Kasumi-1 (cell line): ENCODE data around the gene ESPNL.

Source experiments
- DNase-seq, 2 experiments: peaks; one replicate each; lab custom pipeline; 2025; lab: John Stamatoyannopoulos, UW

Gene ESPNL

DNA sequence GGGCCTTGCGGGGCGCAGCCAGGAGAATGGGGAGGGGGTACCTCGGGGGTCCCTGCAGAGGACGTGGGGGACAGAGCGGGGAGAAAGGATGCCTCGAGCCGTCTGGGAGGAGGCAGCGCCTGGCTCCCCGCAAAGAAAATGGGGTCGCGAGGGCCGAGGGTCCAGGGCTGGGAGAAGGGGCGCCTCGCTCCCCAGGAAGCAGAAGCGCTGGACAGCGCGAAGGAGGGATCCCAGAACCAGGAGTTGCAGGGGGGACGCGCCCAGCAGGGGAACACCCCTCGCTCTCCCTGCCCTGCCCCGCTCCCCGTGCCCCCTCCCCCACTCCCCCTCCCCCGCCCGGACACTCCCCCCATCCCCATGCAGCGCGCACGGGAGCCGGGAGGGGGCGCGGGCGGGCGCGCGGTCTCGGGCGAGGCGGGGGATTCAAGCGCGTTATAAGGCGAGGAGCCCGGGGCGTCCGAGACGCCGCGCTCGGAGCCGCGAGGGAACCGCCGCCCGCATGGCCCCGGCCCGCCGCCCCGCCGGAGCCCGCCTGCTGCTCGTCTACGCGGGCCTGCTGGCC, 58.5 kb downstream of the ESPNL start, which contains the start of gene ERFE:
ERFE (plus strand) TSS at position 462 of the 562 bp plus-strand sequence; CDS start at position 500, 38 bp downstream.
- peak in 1 of 2 experiments; percentile 16 for DNase-seq

DNA sequence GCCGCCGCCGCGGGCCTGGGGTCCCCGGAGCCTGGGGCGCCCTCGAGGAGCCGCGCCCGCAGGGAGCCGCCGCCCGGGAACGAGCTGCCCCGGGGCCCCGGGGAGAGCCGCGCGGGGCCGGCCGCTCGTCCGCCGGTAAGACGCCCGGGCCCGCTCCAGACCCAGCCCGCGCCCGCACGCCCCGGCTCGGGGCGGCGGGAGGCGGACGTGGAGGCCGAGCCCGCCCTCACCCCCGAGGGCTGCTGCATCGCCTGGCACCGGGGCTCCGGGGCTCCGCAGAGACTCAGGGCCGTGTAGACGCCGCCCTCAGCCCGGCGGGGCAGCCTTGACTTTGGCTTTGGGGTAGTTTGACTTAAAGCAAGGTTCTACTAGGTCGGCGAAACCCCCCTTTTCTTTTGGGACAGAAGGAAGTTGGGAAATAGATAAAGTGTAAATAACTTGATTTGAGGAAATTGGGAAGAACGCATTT, 59.0 kb downstream of the ESPNL start:
- no peak for DNase-seq

- no peak for DNase-seq
Measured at GRCh38 chr2:238159661-238160205, 59.6 kb downstream of the ESPNL start.

DNA sequence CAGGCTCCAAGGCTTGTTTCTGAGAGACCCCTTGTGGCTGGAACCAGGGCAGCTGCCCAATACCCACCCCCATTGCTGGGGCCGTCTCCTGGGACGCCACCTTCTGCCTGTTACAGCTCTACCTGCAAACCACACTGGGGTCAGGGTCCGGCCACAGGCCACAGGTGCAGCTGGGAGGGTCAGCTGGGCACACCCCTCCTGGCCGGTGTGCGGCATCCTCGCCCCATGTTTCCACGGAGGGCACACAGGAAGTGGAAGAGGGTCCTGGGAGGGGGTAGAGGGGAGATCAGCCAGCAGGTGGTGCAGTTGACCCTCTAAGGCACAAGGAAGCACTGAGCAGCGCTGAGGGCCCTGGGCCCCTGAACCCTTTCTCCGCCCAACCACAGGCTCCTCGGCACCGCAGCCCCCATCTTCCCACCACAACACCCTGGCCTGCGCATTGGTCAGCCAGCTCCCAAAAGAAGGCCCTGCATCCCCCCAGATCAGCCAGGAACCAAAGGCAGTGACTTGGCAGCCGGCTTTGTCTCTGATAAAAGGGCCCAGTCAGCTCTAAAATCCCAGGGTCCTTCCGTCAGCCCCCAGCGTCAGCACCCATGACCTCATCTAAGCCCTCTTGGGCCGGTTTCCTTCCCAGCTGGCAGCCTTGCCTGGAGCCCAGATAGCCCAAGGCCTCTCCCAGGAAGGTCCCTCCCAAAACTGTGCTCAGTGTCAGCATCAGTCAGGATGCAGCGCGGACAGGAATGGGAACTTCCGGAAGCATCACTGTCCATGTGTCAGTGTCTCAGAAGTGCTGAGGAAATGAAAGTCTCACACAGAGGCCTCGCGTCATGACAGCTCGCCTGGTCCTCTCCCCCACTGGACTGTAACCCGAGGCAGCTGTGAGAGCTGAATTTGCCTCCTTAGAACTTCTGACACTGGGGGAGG, 60.3 kb downstream of the ESPNL start:
- peak in 1 of 2 experiments; percentile 5 for DNase-seq

DNA sequence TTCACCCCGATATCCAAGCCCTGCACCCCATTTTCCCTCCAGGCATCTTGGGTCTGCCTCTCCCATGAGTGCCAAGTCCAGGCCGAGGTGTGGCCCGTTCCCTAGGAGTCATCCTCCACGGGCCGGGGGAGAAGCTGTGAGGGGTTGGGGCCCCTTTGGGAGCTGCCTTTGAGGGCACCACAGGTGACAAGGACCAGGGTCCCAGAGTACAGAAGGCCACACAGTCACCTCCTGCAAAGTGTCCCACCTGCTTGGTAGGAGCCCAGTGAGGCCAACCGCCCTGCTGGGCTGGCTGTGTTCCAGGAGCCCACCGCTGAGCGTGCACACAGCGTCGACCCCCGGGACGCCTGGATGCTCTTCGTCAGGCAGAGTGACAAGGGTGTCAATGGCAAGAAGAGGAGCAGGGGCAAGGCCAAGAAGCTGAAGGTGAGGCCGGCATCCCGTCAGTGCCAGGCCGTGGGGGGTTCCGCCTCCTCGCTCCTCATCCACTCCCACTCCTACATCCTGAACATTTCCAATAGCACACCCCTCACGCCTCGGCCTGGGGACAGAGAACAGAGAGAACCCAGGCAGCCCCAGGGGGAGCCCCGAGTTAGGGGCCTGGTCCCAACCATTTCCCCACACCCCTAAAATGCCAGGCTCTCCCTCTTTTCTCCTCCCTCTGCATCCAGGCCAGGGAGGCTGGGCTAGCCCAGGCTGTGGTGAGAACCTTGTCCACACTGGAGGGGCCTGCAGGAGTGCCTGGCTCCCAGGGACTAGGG, 61.3 kb downstream of the ESPNL start:
- DNase-seq: no peak

DNA sequence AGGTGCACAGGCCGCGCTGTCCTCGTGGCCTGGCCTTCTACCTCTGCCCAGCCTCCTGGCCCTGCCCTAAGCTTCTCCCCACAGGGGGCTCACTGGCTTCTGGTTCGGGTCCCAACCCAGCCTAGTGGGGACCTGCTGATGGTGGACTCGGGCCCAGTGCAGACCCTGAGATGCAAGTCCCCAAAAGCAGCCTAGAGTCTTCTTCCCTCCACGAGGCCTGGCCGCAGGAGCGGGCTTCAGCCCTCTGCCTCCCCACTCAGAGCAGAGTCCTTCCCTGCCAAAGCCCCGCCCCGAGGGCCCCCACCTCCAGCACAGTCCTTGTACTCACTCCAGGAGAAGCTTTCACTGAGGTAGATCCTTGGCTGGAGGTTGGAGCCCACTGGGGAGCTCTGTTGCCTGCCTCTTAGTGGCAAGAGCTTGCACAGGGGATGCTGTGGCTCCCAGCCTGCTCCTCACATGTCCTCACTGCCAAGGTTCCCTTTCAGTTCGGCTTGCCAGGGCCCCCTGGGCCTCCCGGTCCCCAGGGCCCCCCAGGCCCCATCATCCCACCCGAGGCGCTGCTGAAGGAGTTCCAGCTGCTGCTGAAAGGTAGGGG, 62.2 kb downstream of the ESPNL start:
- DNase-seq: no peak

DNA sequence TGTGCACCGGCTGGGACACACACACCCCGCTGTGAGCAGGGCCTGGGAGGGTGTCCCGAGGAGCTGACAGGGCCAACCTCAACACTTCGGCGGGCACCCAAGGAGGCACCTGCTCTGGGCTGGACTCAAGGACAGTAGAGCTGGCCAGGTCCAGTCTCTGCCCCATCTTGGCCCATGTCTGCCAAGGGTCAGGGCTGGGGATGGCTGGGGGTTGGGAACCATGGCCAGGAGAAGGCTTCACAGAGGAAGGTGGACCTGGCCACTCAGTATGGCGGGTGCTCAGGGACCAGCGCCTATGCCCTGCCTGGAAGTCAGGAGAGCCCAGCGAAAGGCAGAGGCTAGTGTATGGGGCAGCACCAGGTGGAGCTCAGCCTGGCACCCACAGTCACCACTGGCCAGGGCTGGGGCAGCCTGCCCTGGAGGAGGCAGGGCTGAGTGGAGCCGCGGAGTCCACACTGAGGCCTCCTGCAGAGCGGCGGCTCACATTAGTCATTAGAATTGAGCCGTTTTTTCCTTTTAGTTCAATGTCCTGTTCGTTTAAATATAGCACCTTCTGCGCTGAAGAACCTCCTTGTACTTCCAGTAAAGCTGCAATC, 62.8 kb downstream of the ESPNL start:
- no peak for DNase-seq

- no peak for DNase-seq
Measured at GRCh38 chr2:238163481-238164198, 63.5 kb downstream of the ESPNL start.

DNA sequence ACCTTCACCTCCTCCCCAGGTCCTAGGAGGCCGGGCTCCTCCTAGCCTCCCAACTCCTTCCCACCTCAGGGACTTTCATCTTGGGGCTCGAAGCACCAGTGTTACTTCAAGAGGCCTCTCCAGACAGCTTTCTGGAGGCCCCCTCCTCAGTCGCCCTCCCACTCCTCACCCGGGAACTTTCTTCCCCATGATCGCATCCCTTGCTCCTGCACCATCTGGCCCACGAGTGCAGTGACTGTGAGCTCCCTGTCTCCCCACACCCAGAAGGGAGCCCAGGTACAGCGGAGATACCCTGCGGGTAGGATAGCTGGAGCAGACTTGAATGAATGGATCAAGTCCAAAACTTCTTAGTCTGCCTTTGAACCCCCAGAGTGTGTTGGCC, 64.8 kb downstream of the ESPNL start:
- no peak for DNase-seq

GRCh38 chr2:238165288-238165921, 65.3 kb downstream of the ESPNL start:
- no peak for DNase-seq

DNA sequence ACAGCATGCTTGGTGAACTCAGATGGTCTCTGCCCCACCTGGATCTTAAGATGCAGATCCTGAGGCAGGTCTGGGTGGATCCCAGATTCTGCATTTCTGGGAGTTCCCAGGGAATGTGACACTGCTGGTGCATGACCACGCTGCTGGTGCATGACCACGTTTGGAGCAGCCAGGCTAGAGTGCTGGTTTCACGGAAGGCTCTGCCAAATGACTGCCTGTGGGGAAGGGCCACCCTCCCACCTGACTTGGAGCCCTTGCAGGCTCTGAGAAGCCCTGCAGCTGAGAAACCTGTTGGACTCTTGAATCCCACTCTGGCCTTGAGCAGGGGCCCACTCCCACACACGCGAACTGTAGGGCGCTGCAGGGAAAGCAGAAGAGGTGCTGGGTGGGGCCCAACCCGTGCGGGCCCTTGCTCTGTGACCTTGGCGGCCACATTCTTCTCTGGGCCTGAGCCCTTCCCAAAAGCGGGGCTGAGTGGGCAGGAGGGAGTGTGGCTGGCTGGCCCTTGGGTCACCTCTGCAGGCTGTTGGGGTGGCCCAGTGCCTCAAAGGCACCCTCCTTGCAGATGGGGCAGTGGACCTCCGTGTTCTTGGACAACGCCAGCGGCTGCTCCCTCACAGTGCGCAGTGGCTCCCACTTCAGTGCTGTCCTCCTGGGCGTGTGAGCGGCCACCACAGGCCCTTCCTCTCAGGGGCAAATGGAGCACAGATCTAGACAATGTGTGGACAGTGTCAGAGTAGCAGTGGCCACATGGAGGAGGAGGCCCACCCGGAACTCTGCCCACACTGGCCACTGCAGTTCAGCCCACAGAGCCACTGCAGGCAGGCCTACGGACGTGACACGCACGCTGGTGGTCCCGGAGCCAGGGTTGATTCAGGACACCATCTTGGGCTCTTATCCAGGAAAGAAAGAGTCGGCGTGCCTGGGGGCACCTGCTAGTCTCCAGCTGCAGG, 66.5 kb downstream of the ESPNL start:
- no peak for DNase-seq

DNA sequence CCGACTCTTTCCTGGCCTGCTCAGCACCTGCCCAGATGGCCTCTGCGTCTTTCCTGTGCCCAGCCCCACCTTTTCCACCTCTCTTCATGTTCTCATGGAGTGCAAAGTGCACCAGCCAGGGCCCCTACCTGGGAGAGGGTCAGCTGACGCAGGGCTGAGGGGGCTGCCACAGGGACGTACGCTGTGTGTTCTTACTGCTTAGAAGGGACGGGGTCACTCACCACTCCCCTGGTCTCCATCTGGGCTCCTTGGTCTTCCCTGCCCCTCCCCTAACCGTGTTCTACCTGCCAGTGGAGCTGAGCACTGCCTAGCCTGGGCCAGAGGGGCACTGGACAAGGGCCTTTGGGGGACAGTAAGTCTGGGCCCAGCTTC, 67.2 kb downstream of the ESPNL start:
- no peak for DNase-seq

DNA sequence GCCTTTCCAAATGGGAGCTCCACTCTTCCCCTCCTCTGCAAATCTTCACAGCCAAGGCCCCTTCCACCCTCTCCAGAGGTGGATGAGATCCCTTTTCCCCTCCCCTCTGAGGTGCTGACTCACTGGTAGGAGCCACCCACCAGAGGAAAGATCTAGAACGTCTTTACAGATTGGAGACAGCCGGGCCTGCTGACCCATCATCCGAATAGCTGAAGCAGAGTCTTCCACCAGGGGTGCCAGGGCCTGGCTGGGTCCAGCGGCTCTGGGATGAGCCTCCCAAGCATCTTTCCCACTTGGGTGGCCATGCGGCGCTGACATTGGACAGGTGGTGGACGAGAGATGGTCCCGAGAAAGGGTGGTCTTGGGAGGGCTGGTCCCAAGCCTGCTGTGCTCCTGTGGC, 67.6 kb downstream of the ESPNL start:
- DNase-seq: no peak

- no peak for DNase-seq
Measured at GRCh38 chr2:238168196-238169047, 68.3 kb downstream of the ESPNL start.

GRCh38 chr2:238169048-238169707, 69.0 kb downstream of the ESPNL start:
- no peak for DNase-seq

DNA sequence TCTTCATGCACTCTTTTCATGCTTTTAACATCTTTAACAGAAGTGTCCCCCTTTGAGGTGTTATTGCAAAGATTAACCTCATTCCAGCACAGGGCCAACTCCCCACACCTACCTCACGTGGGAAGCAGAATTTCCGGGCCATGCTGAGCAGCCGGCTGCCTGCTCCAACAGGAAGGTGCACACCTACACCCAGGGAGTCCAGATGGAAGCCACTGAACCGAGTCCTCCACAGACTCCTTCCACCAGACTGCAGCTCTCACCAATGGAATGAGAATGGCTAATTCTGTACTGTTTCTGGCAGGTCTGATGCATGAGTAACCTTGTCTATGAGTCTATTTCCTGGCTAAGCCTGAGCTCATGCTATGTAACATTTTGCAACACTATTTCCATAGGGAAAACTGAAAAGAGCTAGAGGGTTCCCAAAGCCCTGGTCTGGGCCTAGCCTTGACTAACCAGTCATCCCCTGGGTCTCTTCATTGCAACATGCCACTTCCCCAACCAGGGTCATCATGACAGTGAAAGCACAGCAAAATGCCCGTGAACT, 69.6 kb downstream of the ESPNL start:
- DNase-seq: no peak

- no peak for DNase-seq
Measured at GRCh38 chr2:238170386-238171071, 70.4 kb downstream of the ESPNL start.
